Smooth muscle cell (in vitro differentiated cells): ENCODE results near the gene TRAK1. TPM values are rescaled to one million over a fixed set of nuclear protein-coding genes. Genes with fewer than 3 reads are reported as not detected.
A peak's percentile ranks its signal among the peaks of the same experiment; 100 is the strongest.

Source experiments
- DNase-seq: peaks from one replicate; lab custom pipeline; 2025; ENCODE audit not compliant: unreplicated experiment; lab: John Stamatoyannopoulos, UW
- H2AFZ ChIP-seq: fragments of 200-600 bp; sonication (generic); 2 replicates; pipeline ENCODE4 v1.6.0; 2016; ENCODE audit warnings: antibody characterized with exemption, low read depth, mild to moderate bottlenecking
- H3F3A ChIP-seq: fragments of 200-600 bp; sonication (generic); 2 replicates; pipeline ENCODE4 v1.6.0; 2017; ENCODE audit warnings: antibody characterized with exemption, low read depth
- H3K27ac ChIP-seq: fragments of 200-600 bp; sonication (generic); 2 replicates; pipeline ENCODE4 v1.5.1; 2016; ENCODE audit warnings: low read depth, mild to moderate bottlenecking
- H3K27me3 ChIP-seq: fragments of 200-600 bp; sonication (generic); 2 replicates; pipeline ENCODE4 v1.6.1; 2016; ENCODE audit warnings: low read depth, mild to moderate bottlenecking
- H3K36me3 ChIP-seq: fragments of 200-600 bp; sonication (generic); 2 replicates; pipeline ENCODE4 v1.5.1; 2016; ENCODE audit warnings: low read depth
- H3K4me1 ChIP-seq: fragments of 200-600 bp; sonication (generic); 2 replicates; pipeline ENCODE4 v1.5.1; 2016; ENCODE audit warnings: low read depth
- H3K4me2 ChIP-seq: fragments of 200-600 bp; sonication (generic); 2 replicates; pipeline ENCODE4 v1.6.0; 2016; ENCODE audit warnings: mild to moderate bottlenecking
- H3K4me3 ChIP-seq: fragments of 200-600 bp; sonication (generic); 2 replicates; pipeline ENCODE4 v1.5.1; 2016; ENCODE audit warnings: mild to moderate bottlenecking
- H3K79me2 ChIP-seq: fragments of 200-600 bp; sonication (generic); 2 replicates; pipeline ENCODE4 v1.6.0; 2016; ENCODE audit warnings: low read depth, mild to moderate bottlenecking
- H3K9ac ChIP-seq: fragments of 200-600 bp; sonication (generic); 2 replicates; pipeline ENCODE4 v1.6.0; 2016; ENCODE audit warnings: low read depth
- H3K9me3 ChIP-seq: fragments of 200-600 bp; sonication (generic); replicated peaks from 2 replicates; pipeline ENCODE4 v1.5.1; 2016; ENCODE audit warnings: low read depth
- H4K20me1 ChIP-seq: fragments of 200-600 bp; sonication (generic); 2 replicates; pipeline ENCODE4 v1.6.0; 2016; ENCODE audit warnings: low read depth
- WGBS: methylation state at CpG from one replicate; pipeline ENCODE4 v1.1.7; 2016; ENCODE audit warnings: low lambda C conversion rate; 5-methylcytosine and 5-hydroxymethylcytosine counted together
- polyA plus RNA-seq: library from polyadenylated mRNA; unstranded; fragments of >200 nt; fragmentation: Nextera tagmentation; extraction: Ambion mirVana; gene quantifications from 2 replicates; pipeline ENCODE4 v1.2.1, GENCODE V29; 2016
- total RNA-seq: library from RNA; depleted of rRNA; stranded (reverse); fragments of >200 nt; gene quantifications from 2 replicates; pipeline ENCODE4 v1.2.3, GENCODE V29; 2014
- TF ChIP-seq, protein P1 (sequence below): fragments of 200-600 bp; sonication (generic); IDR thresholded peaks from 2 replicates; pipeline ENCODE4 v1.5.1; 2017; ENCODE audit warnings: borderline replicate concordance, mild to moderate bottlenecking, antibody characterized with exemption; ENCODE audit not compliant: insufficient read depth, poor library complexity, severe bottlenecking

Gene TRAK1
- total and polyA plus RNA-seq, 2 experiments from 2014 or later, result 8.7 to 16.3 TPM

- 84% methylated on average over 18 of the region's 18 CpGs for WGBS
- H4K20me1 ChIP-seq, result peaks cover 20% of the 10 kb centered on the region
- no peak overlapping the region for H3K4me3 ChIP-seq
- H3K9ac ChIP-seq, result peak overlapping the region; percentile 31
- H3K27ac ChIP-seq, result peak overlapping the region; percentile 70
- peak overlapping the region; percentile 11 for H3K4me2 ChIP-seq
- H3K36me3 ChIP-seq, result no peaks in the 10 kb centered on the region
- H2AFZ ChIP-seq, result no peak overlapping the region
- no peak for DNase-seq
- no peaks in the 10 kb centered on the region for H3K27me3 ChIP-seq
- H3K79me2 ChIP-seq, result peaks cover 6% of the 10 kb centered on the region
- TF ChIP-seq, protein P1, sequence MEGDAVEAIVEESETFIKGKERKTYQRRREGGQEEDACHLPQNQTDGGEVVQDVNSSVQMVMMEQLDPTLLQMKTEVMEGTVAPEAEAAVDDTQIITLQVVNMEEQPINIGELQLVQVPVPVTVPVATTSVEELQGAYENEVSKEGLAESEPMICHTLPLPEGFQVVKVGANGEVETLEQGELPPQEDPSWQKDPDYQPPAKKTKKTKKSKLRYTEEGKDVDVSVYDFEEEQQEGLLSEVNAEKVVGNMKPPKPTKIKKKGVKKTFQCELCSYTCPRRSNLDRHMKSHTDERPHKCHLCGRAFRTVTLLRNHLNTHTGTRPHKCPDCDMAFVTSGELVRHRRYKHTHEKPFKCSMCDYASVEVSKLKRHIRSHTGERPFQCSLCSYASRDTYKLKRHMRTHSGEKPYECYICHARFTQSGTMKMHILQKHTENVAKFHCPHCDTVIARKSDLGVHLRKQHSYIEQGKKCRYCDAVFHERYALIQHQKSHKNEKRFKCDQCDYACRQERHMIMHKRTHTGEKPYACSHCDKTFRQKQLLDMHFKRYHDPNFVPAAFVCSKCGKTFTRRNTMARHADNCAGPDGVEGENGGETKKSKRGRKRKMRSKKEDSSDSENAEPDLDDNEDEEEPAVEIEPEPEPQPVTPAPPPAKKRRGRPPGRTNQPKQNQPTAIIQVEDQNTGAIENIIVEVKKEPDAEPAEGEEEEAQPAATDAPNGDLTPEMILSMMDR, result no peak
- H3K4me1 ChIP-seq, result no peaks in the 10 kb centered on the region
- H3F3A ChIP-seq, result no peaks in the 10 kb centered on the region
- no peaks in the 10 kb centered on the region for H3K9me3 ChIP-seq
Measured at GRCh38 chr3:42129014-42129953, 38.1 kb downstream of the TRAK1 start.

GRCh38 chr3:42130007-42130328 is 38.8 kb downstream of the TRAK1 start:
- no peak overlapping the region for H3K4me2 ChIP-seq

GRCh38 chr3:42130329-42131070 is 39.3 kb downstream of the TRAK1 start:
- no peak overlapping the region for H3K9ac ChIP-seq
- no peaks in the 10 kb centered on the region for H3K4me1 ChIP-seq
- TF ChIP-seq, protein P1, result no peak
- no peak for DNase-seq
- H3K79me2 ChIP-seq, result peaks cover 5% of the 10 kb centered on the region
- no peaks in the 10 kb centered on the region for H3K9me3 ChIP-seq
- WGBS, result 88% methylated on average over 8 of the region's 8 CpGs
- no peaks in the 10 kb centered on the region for H3K27me3 ChIP-seq
- no peak overlapping the region for H3K4me2 ChIP-seq
- peaks cover 26% of the 10 kb centered on the region for H4K20me1 ChIP-seq
- H3K27ac ChIP-seq, result peak overlapping the region; percentile 70
- H3K36me3 ChIP-seq, result no peaks in the 10 kb centered on the region
- no peak overlapping the region for H2AFZ ChIP-seq
- H3F3A ChIP-seq, result no peaks in the 10 kb centered on the region
- H3K4me3 ChIP-seq, result no peak overlapping the region

More at GRCh38 chr3:42130007-42130328, 38.8 kb downstream of the TRAK1 start:
- Histone ChIP-seq H4K20me1 (peaks cover 21% of the 10 kb centered on the region), H3K9ac (no peak overlapping the region), H3K36me3 (no peaks in the 10 kb centered on the region), H3K9me3 (no peaks in the 10 kb centered on the region), H3K79me2 (peaks cover 6% of the 10 kb centered on the region), H3F3A (no peaks in the 10 kb centered on the region), H3K4me3 (no peak overlapping the region), H3K27me3 (no peaks in the 10 kb centered on the region), H3K27ac (peak overlapping the region; percentile 70), H2AFZ (no peak overlapping the region), H3K4me1 (no peaks in the 10 kb centered on the region)
- DNase-seq, result no peak
- 68% methylated on average over 1 of the region's 1 CpG for WGBS
- TF ChIP-seq, protein P1, result no peak
